RPMI7951 (cell line): ENCODE data around the gene ABCC3. TPM values are rescaled to one million over a fixed set of nuclear protein-coding genes. Genes with fewer than 3 reads are reported as not detected.

ENCODE experiments used
- DNase-seq: peaks from one replicate; pipeline ENCODE4 v3.0.0-alpha.2; 2012; ENCODE audit warnings: low read depth
- total RNA-seq: library from RNA; depleted of rRNA; stranded (reverse); fragments of >200 nt; shearing (Covaris generic); gene quantifications from 2 replicates; pipeline ENCODE4 v1.2.3, GENCODE V29; 2014

Gene ABCC3
- total RNA-seq, 1 experiment from 2014 or later, result 28.4 TPM

DNA sequence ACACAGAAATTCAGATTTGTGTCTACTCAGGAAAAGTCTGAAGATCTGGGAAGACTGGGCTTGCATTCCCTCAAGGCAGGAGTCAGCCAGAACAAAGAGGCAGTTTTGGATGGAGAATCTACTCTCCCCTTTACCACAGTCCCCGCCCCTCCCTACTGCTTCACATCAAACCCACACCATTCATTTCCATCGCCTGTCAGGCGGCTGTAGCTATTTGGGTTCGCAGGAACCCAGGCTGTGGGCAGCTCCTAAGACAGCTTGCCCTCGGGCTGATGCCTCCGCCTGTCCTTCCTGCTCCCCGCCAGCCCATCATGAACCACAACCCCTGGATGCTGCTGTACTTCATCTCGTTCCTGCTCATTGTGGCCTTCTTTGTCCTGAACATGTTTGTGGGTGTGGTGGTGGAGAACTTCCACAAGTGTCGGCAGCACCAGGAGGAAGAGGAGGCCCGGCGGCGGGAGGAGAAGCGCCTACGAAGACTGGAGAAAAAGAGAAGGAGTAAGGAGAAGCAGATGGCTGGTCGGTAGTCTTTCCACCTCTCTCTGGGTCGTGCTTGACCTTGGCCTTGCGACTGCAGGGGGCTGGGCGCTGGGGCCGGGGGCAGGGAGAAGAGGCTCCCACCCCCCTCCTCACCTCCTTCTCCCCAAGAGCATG, 27.0 kb upstream of the ABCC3 start:
- peak; percentile 75 for DNase-seq

DNA sequence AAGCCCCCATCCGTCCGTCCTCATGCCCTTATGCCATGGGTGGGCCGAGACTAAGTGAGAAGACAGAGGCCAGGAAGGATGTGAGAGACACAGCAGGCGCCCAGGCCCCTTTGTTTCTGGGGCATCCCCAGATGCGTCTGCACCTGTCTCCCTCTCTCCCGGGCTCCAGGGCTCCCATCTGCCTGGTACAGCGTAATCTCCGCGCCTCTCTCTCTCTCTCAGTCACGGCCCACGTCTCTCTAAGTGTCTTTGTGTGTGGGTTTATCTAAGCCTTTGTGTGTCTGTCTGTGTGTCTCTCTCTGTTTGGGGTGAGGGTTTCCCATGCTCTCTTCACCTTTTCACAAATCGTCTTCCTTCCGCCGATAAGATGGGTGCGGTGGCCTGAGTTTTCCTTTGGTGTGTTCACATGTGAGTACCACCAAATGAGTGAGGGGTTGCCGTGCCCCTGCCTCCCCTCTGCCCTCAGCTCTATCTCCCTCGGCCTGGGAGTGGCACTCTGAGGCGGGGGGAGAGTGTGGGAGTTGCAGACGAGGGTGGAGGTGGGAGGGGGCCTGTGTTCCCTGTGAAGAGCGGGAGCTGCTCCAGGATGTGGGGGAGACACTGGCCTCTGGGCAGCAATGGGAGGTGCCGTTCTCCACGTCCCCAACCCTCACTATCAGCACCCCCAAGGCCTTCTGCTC, 25.8 kb upstream of the ABCC3 start:
- DNase-seq, result no peak

DNA sequence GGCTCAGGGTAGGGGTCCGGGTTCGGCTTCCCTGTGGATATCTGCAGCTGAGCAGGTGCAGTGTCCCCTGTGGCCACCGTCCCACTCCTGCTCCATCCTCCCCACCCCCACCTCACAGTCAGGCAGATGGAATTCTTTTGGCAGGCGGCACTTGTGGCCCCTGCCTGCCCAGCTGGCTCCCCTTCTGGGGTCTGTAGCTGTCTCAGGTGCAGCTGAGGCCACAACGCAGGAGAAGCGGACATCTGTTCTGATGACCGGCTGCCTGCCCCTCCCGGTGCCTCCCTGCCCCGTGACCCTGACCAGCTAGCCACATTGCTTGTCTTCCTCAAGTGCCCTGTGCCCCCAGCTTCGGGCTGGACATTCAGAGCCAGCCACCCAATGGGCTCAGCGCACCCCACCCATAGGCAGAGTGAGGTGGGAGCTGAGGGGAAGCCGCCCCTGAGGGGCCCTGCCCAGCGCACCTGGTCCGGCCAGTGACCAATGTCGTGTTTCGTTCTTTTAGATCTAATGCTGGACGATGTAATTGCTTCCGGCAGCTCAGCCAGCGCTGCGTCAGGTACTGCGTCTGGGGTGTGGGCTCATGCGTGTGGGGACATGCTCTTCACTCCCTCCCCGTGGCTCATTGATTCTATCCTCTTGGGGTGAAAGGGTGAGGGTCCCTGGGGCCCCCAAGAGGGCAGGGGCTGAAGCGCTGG, 25.2 kb upstream of the ABCC3 start:
- DNase-seq, result no peak

DNA sequence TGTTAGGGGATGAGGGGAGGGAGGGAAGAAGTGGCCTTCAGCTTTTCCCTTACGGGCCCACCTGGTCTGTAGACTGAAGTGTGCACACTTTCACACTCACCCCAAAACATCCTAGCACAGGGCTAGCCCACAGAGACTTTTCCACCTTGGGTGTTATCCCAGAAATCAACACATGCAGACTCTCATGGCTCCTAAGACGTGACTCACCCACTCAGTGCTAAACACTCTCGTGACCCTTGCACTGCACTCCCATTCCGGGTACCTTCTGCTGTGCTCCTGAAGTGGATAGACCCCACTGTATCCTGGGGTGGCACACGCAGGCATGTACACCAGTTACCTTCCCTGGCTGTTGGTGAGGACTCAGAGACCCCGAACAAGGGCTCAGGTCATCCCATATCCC, 23.0 kb upstream of the ABCC3 start:
- DNase-seq, result no peak

DNA sequence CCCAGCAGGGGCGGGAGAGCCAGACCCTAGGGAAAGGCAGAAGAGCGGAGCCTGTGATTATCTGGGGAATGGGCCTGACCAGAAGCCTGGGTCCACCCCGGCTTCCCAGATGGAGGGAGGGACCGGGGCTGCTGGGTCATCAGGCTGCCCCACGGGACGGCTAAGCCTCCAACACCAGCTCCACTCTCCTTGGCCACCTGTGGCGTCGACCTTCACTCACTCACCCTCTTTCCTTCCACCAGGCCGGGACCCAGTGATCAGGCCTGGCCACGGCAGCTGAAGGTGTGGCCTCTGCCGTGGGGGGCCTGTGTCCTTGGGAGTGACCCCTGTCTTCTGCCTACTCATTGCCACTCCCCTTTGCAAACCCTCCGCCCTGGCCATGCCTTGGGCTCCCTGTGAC, 22.4 kb upstream of the ABCC3 start:
- no peak for DNase-seq

DNA sequence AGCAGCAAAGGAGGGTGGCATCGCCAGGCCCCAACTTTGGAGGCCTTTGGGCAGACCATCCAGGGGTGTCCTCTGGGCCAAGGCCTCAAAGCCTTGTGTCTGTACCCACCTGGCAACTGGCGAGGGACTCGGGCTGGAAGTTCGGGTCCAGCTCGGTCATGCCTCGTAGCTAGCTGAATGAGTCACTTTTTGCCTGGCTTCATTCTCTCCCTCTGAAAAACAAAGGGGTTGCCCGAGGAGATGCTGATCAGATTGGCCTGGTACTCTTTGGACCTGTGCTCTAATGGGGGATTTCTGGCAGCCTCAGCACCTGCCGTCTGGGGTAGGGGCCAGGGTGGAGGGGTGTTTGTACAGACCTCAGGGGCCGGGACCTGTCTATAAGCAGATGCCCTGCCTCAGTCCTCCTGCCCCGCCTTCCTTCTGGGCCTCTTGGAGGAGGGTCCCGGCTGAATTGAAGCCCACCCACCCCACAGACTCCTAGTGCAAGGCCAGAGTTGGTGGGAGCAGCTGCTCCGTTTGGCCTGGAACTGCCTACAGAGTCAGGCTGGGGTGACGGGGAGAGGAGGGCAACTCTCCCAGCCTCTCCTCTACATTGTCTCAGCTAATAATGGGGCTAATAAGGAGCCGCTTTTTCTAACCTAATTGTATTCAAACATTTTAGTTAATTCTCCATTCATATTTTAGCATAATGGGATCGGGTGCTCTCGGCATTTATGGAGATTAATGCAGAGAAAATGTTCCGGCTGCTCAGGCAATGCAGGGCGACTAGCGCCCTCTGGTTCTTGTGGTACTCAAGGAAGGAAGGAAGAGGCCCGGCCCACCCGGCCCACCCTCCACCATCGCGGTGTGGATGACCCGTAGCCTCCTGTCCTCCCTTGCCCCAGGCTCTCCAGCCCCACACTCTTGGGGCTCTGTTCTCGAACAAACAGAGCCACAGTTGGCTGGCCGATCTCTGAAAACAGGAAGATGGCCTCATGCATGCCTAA, 21.4 kb upstream of the ABCC3 start:
- DNase-seq, result no peak

DNA sequence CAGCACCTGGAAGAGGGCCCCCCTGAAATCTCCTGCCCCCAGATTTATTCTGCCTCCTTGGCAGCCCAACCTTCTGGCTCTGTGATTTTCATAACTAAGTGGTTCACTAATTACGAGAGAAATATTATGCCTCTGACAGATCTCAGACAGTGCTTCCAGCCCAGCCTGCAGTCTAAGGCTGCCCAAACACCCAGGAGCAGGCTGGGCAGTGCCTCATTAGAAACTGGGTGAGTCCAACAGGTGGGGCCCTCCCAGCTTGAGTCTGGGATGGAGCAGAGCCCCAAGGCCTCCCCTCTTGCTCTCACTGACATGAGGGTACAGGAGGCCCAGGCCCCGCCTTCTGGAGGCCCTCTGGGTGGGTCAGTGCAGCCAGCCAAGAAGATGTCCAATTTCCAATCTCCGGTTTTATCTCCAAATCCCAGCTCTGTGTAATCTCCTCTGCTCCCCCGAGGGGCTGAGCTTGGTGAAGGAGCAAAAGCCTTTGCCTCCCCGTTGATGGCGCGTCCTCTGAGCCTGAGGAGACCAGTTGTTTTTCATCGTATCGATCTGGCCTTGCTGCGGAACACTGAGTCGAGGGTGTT, 20.1 kb upstream of the ABCC3 start:
- DNase-seq, result no peak

DNA sequence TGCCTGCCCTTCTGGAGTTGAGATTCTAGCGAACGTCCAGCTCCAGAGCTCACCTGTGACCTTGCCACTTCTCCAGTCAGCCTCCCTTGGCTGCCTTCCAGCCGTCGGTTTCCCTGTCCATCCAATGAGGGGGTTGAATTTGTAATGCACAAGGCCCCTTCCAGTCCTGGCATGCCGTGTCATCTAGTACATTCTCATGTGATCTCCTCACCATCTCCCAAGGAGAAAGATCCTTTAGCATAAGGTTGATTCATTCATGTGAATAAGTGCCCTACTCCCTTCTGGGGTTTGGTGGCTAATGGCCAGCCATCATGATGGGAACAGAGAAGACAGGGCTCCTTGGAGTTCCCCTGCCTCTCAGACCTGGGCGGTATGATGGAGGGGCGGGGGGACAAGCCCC, 18.9 kb upstream of the ABCC3 start:
- no peak for DNase-seq

DNA sequence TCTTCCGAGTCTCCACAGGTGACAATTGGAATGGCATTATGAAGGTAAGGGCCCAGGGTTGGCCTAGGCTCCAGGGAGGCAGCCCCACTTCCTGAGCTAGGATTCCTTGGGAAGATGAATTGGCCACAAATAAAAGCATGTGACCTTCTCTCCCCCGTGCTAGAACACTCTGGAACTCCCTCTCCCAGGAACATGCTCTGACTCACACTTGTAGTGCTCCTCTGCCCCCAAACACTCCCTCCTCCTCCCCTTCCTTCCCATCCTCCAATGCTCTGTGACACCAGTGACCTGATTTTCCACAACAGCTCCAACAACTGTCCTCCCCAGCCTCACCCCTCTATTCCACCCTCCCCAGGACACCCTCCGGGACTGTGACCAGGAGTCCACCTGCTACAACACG, 16.4 kb upstream of the ABCC3 start:
- peak; percentile 38 for DNase-seq

DNA sequence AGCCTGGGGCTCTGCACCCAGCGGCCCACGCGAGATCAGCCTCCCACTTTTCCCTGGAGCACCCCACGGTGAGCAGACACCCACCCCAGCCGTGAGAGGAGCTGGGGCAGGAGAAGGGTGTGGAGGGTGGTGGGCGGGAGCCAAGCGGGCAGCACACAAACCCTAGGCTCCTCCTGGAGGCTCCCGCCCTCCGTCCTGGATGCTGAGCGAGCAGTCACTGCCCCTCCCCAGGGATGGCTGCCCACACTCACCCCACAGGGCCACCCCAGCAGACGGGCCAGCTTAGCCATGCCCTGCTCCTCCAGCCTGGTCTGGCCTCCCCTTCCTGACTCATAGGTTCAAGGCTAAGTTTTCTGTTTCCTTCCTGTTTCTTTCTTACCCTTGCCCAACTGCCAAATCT, 15.7 kb upstream of the ABCC3 start:
- DNase-seq, result no peak

DNA sequence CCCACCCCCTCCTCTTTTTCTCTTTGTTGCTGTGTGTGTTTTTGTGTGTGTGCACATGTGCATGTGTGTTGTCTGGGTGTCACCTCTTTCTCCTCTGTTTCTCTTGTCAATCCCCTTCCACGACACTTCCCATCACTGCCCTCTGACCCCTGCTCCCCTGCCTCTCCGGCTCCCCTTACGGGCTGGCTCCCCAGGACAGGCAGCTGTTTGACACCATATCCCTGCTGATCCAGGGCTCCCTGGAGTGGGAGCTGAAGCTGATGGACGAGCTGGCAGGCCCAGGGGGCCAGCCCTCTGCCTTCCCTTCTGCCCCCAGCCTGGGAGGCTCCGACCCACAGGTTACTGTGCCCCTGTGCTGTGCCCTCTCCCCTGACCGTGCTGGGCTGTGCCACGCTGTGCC, 15.2 kb upstream of the ABCC3 start:
- no peak for DNase-seq

DNA sequence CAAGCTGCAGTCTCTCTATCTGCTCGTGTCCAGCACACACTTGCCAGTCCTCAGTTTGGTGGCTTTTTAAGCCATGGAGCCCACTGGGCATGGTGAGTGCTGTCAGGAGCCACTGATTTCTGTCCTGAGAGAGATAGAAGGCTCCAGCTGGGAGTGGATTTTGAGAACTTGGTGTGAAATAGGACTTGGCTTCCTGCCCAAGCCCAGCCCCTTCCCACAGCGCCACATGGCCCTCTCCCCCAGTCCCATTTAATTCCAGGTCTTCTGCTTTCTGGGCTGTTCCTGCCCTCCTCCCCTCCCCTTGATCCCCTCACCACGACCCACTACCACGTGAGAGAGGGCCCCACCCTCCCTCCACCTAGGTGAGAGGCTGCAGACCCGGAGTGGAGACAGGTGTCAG, 14.4 kb upstream of the ABCC3 start:
- DNase-seq, result no peak

DNA sequence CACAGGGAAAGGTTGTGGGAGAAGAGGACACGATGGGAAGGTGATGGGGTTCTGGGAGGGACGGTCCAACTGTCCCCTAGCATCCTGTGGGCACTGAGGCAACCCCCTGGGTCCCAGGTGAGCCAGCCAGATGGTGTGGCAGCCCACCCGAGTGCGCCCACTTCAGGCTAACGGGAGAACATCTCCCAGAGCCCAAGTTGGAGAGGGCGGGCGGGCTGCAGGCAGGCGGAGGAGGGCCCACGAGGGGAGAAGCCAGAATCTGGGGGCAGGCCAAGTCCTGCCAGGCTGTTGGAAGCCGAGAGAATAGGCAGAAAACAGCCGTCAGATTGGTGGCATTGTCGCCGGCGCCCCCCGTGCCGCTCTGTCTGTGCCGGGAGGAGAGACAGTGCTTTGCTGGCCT, 13.8 kb upstream of the ABCC3 start:
- DNase-seq, result no peak

DNA sequence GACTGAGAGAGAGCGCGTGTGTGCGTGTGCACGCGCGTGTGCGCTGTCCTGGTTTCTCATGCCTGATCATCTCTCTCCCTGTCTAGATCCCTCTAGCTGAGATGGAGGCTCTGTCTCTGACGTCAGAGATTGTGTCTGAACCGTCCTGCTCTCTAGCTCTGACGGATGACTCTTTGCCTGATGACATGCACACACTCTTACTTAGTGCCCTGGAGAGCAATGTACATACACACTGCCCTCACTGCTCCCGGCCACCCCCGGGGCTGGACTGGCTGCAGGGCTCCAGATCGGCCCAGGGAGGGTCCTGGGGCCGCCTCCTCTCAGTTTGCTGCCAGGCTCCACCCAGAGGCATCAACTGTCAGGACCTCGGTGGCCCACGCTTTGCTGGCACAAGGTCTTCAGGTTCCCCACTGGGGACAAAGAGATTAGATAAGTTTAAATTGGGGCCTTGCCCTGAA, 13.1 kb upstream of the ABCC3 start:
- DNase-seq, result no peak

DNA sequence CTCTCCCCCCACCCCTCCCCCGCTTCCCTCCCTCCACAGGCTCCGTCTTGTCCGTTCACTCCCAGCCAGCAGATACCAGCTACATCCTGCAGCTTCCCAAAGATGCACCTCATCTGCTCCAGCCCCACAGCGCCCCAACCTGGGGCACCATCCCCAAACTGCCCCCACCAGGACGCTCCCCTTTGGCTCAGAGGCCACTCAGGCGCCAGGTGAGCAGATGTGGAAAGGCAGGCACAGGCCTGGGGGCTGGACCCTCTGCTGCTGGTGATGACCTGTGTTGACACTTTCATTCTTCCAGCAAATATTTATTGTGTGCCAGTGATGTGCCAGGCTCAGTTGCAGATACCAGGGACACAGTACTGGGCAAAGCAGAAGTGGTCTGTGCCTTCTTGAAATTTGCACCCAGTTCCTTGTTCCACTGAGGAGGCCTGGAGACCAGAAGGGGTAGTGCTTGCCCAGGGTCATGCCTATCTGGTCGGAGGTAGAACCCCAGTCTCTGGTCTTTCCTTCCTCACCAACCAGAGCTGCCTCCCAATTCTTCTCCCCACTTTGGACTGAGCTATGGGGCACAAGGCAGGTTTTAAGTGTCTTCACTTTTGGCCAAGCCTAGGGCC, 10.3 kb upstream of the ABCC3 start:
- DNase-seq, result no peak

DNA sequence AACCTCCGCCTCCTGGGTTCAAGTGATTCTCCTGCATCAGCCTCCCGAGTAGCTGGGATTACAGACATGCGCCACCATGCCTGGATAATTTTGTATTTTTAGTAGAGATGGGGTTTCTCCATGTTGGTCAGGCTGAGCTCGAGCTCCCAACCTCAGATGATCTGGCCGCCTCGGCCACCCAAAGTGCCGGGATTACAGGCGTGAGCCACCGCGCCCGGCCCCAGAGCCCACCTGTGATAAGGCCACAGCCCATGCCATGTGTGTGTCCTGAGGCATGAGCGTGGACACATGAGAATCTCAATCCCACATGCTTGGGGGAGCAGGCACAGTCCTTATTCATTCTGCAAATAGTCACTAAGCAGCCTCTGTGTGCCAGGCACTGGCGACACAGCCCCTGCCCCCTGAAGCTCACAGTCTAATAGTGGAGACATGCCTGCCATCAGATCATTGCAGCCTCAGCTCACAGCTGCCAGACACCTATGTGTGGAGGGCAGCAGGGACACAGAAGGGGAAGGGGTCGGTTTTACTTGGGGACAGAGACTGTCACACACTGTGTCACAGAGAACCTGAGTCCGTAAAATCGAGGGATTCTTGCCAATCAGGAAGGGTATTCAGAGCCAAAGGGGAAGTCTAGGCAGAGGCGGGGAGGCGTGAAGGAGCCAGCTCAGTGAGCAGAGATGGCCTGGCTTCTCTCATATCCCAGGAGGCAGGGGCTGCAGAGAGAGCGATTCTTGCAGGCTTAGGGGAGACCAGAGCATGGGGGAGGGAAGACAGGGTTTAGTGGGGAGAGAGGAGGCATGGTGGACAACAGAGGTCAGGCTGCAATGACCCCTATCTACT, 9.4 kb upstream of the ABCC3 start:
- no peak for DNase-seq

DNA sequence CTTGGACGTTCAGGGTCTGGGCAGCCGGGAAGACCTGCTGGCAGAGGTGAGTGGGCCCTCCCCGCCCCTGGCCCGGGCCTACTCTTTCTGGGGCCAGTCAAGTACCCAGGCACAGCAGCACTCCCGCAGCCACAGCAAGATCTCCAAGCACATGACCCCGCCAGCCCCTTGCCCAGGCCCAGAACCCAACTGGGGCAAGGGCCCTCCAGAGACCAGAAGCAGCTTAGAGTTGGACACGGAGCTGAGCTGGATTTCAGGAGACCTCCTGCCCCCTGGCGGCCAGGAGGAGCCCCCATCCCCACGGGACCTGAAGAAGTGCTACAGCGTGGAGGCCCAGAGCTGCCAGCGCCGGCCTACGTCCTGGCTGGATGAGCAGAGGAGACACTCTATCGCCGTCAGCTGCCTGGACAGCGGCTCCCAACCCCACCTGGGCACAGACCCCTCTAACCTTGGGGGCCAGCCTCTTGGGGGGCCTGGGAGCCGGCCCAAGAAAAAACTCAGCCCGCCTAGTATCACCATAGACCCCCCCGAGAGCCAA, 8.6 kb upstream of the ABCC3 start:
- DNase-seq, result peak; percentile 60

DNA sequence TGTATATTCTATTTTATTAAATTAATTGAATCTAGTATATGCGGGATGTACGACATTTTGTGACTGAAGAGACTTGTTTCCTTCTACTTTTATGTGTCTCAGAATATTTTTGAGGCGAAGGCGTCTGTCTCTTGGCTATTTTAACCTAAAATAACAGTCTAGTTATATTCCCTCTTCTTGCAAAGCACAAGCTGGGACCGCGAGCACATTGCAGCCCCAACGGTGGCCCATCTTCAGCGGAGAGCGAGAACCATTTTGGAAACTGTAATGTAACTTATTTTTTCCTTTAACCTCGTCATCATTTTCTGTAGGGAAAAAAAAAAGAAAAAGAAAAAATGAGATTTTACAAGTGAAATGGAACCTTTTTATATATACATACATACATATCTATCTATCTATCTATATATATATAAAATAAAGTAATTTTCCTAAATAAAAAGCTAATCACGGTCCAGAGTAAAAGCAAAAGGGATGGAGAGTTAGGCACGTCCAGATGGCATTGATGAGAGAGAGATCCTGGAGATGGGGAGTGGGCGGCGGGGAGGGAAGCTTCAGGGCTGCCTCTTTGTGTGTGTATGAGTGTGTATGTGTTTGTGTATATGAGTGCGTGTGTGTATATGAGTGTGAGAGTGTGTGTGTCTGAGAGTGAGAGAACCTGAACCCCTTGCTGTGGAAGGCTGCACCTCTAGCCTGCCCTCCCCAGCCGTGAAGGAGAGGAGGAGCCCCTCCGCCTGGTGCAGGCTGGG, 7.5 kb upstream of the ABCC3 start:
- DNase-seq, result no peak
